Epithelial cell of proximal tubule (primary cell): ENCODE results near the gene HHIPL1. TPM values are rescaled to one million over a fixed set of nuclear protein-coding genes. Genes with fewer than 3 reads are reported as not detected.
A peak's percentile ranks its signal among the peaks of the same experiment; 100 is the strongest.

Source experiments
- DNase-seq: peaks from one replicate; pipeline ENCODE4 v3.0.0-alpha.2; 2011; ENCODE audit warnings: low read depth
- H3K4me3 ChIP-seq: 2 replicates; pipeline ENCODE4 v1.5.1; 2011; ENCODE audit warnings: low read depth, mild to moderate bottlenecking, low read length
- CTCF ChIP-seq: conservative IDR thresholded peaks from 2 replicates; pipeline ENCODE4 v1.5.1; 2012; ENCODE audit warnings: low read depth, mild to moderate bottlenecking, low read length
- total RNA-seq: library from RNA; depleted of rRNA; stranded (reverse); fragments of >200 nt; gene quantifications from 2 replicates; pipeline ENCODE4 v1.2.3, GENCODE V29; 2015

The HHIPL1 gene
- total RNA-seq, 1 donor from 2014 or later, result 4.9 TPM

DNA sequence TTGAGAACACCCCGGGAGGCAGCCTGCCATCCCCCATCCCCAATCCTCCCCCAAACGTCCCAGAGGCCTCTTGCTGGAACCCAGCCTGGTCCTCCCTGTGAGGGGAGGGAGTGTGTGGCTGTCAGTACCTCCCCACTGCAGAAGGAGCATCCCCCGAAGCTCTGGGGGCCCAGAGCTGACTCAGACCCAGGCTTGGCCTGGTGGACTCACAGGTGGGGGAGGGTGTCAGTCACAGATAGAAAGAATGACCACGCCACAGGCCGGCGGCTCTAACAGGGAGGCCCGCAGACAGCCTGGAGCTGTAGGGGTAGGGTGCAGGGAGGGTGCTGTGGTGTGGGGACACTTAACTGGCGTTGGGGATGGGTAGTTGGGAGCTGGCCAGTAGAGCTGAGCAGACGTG lies 5.3 kb downstream of the HHIPL1 start:
- TF ChIP-seq CTCF, result no peak
- H3K4me3 ChIP-seq, result no peak overlapping the region
- no peak for DNase-seq

- TF ChIP-seq CTCF, result no peak
- no peak for DNase-seq
- no peak overlapping the region for H3K4me3 ChIP-seq
Observed at GRCh38 chr14:99651953-99652746, 7.2 kb downstream of the HHIPL1 start.

DNA sequence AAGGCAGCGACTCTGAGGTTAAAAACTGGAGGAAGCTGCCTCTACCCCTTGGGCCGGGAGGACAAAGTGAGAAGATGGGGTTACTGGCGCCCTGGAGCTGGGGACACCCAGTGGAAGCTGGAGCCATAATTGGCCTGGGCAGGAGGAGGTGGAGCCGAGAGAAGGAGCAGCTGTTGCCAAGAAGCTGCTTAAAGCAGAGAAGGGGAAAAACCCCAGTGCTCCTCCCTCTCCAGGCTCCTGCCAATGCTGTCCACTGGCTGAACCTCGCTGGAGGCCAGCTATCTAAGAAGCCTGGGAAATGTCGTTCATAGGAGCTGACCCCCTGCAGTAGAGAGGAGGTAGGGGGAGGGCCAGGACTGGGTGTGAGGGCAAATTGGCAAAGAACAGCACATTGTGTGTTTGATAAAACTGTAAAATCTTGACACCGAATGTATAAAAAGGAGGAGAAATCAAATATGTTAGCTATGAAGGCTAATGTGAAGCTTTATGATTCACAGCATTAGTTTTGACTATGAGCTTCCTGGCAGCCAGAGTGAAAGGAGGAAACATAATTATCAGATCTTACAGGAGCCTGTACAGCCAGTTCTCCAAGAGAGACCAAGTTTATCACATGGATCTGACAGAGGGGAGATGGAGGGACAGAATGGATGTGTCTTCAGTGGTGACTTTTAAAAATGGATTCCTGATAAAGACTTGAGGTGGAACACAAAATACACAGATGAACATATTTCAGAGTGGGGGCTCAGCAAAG lies 9.5 kb downstream of the HHIPL1 start:
- peak; percentile 29 for DNase-seq
- TF ChIP-seq CTCF, result no peak
- no peak overlapping the region for H3K4me3 ChIP-seq

GRCh38 chr14:99655521-99655920 lies 10.6 kb downstream of the HHIPL1 start:
- no peak for DNase-seq
- H3K4me3 ChIP-seq, result no peak overlapping the region
- TF ChIP-seq CTCF, result no peak

- TF ChIP-seq CTCF, result no peak
- H3K4me3 ChIP-seq, result no peak overlapping the region
- no peak for DNase-seq
Observed at GRCh38 chr14:99656171-99656570, 11.2 kb downstream of the HHIPL1 start.

DNA sequence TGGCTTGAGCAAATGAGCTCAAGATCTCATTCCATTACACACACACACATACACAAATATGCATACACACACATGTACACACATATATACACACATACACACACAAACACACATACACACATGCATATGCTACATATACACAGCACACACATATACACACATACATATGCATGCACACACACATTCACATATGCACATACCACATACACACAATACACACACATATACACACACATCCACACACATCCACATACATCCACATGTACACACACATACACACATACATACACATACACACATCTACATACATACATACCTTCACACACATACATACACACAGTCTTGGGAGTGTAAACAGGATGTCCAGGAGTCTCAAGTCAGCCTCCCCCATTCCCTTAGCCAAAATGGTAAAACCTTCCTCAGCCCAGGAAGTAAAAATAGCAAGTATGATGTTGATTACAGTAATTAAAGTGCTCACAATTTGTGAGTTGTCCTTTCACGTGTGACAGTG lies 12.8 kb downstream of the HHIPL1 start:
- no peak overlapping the region for H3K4me3 ChIP-seq
- no peak for TF ChIP-seq CTCF
- no peak for DNase-seq
